NCI-H187 (cell line): Measurements from ENCODE around the gene PSMD12.

Source experiments
- DNase-seq, 2 experiments: peaks; one replicate each; lab custom pipeline; 2025; lab: John Stamatoyannopoulos, UW

PSMD12 gene

GRCh38 chr17:67386965-67387551, 20.7 kb upstream of the PSMD12 start:
- peak; percentile 6 to 39 for DNase-seq

GRCh38 chr17:67385122-67385988, 19.0 kb upstream of the PSMD12 start:
- DNase-seq = no peak

- DNase-seq = no peak
Measured at GRCh38 chr17:67381929-67382257, 15.5 kb upstream of the PSMD12 start.

- DNase-seq = no peak
Measured at GRCh38 chr17:67379251-67379630, 12.9 kb upstream of the PSMD12 start.

- peak; percentile 33 to 72 for DNase-seq
Measured at GRCh38 chr17:67378454-67379250, 12.3 kb upstream of the PSMD12 start.

GRCh38 chr17:67377488-67378453, 11.4 kb upstream of the PSMD12 start:
- DNase-seq = peak in 1 of 2 experiments; percentile 58

- peak; percentile 58 to 75 for DNase-seq
Measured at GRCh38 chr17:67376737-67377487, 10.5 kb upstream of the PSMD12 start, which contains the start of gene PITPNC1. Gene PITPNC1, plus strand, starts transcription at chr17:67377281.

- no peak for DNase-seq
Measured at GRCh38 chr17:67376415-67376736, 10.0 kb upstream of the PSMD12 start.

GRCh38 chr17:67375716-67376115, 9.3 kb upstream of the PSMD12 start:
- DNase-seq = no peak

GRCh38 chr17:67375054-67375427, 8.7 kb upstream of the PSMD12 start:
- no peak for DNase-seq

GRCh38 chr17:67374329-67375053, 8.1 kb upstream of the PSMD12 start:
- peak; percentile 66 to 78 for DNase-seq

- DNase-seq = no peak
Measured at GRCh38 chr17:67372751-67373150, 6.4 kb upstream of the PSMD12 start.

GRCh38 chr17:67369676-67370075, 3.3 kb upstream of the PSMD12 start:
- no peak for DNase-seq

- DNase-seq = no peak
Measured at GRCh38 chr17:67365738-67366192, 612 bp downstream of the PSMD12 start.

GRCh38 chr17:67364847-67365737, 1.3 kb downstream of the PSMD12 start:
- DNase-seq = no peak

- no peak for DNase-seq
Measured at GRCh38 chr17:67362173-67362572, 4.2 kb downstream of the PSMD12 start.

- DNase-seq = no peak
Measured at GRCh38 chr17:67360880-67361279, 5.5 kb downstream of the PSMD12 start.

- DNase-seq = no peak
Measured at GRCh38 chr17:67359960-67360791, 6.2 kb downstream of the PSMD12 start.
